NCI-H128 (cell line): Measurements from ENCODE around the gene FAM53A.

ENCODE experiments used
- DNase-seq: peaks from one replicate; lab custom pipeline; 2025; ENCODE audit not compliant: unreplicated experiment; lab: John Stamatoyannopoulos, UW

FAM53A gene

DNA sequence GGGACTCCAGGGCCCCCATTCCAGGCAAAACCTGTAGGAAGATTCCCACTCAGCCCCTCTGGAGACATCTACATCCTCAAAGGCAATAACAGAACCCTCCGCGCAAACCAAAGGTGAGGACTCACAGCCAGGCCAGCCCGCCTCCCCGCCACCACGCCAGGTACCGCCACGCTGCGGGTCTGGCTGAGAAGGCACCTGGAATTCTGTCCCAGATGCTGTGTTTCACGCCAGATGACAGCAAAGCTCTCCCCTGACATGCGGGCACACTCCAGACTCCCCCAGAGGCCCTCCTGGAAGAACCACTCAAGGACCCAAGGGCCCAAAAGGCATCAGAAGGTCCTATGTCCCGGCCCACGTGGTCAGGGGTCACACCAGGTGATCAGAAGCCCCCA lies 59.6 kb downstream of the FAM53A start:
- DNase-seq = no peak

DNA sequence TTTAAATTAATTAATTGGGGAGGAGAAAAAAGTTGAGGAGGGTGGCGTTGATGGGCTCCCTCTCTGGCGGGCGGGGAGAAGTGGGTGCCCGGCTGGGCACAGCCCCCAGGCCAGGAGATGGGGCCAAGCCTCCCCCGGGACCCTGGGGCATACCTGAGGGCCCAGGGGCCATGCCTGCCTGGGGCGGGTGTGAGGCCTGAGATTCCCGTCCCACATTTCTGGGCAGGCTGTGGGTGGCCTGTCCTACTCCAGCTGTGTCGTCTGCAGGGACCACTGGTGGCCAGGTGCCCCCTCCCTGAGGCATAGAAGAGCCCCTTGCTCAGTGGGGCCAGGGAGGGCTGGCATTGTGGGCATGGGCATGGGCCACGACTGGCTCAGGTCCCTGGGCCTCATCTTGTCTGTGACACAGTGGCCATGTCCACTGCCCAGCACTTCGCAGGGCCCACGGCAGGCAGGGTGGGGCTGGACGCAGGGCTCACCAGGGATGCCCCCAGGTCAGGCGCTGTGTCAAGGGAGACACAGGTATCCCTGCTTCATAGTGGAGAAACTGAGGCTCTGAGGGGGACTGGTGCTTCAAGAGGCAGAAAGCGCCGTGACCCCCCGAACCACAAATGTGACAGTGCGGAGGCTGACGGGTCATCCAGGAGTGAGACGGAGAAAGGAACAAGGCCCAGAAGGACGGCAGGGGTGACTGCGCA lies 60.1 kb downstream of the FAM53A start:
- no peak for DNase-seq

- DNase-seq = no peak
Observed at GRCh38 chr4:1623400-1623799, 60.7 kb downstream of the FAM53A start.

DNA sequence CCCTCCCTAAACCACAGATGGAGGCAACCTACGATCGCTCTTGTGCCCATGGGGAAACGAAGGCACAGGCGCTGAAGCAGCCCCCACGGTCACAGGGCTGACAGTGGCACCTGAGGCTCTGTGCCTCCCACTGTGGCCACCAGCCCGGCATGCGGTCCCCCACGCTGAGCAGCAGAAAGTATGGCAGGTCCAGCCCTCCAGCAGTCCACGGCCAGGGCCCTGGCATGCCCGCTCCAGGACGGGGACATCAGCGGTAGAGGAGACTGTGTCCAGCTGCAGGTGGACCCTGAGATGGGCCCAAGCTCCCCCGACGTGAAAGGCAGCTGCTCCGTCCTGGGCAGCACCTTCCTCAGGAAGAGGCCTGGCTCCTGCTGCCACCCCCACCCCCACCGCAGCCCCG lies 61.2 kb downstream of the FAM53A start:
- DNase-seq = no peak

DNA sequence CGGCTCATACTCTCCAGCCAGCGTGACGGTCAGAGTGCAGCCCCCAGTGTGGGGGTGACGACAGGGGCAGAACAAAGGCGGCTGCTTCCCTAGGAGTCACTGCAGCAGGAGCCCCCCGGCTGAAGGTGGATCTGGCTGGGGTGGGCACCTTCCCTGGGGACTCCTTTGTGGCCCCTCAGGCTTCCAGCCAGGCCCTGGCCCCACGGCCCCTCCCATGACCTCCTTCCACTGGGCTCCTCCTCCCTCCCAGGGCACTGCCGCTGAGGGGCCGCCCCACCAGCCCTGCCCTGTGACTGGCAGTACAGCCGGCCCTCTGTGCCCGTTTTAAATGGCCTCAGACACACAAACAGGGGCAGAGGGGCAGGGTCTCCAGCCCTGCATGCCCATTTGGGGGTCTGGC lies 61.9 kb downstream of the FAM53A start:
- DNase-seq = no peak

GRCh38 chr4:1621526-1621925 lies 62.6 kb downstream of the FAM53A start:
- DNase-seq = no peak

GRCh38 chr4:1619151-1619672 lies 64.9 kb downstream of the FAM53A start:
- DNase-seq = no peak

GRCh38 chr4:1618438-1618837 lies 65.7 kb downstream of the FAM53A start:
- DNase-seq = no peak

- DNase-seq = no peak
Observed at GRCh38 chr4:1616557-1616930, 67.6 kb downstream of the FAM53A start.

DNA sequence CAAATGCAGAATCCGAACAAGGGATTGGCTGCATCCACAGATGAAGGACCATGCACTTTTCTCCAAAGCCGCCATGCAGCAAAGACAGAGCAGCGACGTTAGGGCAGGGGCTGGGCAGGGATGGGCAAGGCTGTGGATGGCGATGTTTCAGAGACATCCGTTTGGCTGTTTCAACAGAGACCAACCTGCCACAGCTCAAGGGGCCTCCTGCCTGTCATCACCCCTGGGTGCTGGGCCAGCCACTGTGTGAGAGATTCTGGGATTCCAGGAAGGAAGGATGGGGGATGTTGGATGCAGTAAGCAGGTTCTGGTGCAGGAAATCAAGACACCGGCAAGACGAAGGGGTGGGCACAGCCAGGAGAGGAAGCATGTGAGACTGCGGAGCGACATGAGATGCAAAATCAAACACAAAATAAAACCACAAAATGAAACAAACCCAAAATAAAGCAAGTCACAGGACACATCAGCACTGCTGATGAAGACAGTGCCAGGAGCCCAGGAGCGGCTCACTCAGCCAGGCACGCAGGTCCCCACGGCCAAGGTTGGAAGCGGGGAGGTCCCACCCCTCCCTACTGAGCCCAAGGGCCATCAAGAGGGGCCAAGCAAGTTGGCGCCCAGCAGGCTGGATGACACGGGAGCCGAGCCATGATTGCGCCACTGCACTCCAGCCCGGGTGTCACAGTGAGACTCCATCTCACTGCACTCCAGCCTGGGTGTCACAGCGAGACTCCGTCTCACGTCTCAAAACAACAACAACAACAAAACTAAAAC lies 68.1 kb downstream of the FAM53A start:
- DNase-seq = no peak

- no peak for DNase-seq
Observed at GRCh38 chr4:1614854-1615595, 69.1 kb downstream of the FAM53A start.

DNA sequence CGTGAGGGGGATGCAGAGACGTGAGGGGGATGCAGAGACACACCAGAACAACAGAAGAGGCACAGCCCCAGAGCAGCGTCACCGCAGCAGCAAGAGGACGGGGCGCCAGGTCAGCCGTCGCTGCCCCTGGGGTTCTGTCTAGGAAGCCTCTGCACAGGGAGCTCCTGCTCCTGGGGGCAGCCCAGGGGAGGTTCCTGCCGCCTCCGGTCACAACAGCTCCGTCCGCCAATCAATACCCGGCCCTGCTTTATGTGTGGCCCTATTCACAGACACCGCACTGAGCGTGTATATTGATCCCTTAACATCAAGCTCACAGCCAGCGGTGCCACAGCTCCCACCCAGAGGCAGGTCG lies 69.6 kb downstream of the FAM53A start:
- DNase-seq = no peak

- no peak for DNase-seq
Observed at GRCh38 chr4:1614049-1614448, 70.1 kb downstream of the FAM53A start.

DNA sequence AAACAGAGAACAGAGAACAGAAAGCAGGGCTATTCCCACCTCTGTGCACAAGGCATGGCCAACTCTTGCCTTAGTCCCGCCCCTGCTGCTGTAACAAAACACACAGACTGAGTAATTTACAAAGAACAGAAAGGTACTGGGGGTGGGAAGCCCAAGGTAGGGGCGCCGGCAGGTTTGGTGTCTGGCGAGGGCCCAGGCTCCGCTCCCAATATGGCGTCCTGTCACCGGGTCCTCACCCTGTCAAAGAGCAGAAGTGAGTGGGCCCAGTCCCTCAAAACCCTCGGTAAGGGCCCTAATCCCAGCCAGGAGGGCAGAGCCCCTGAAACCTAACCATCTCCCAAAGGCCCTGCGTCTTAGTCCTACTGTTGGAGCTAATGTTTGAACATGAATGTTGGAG lies 71.0 kb downstream of the FAM53A start:
- no peak for DNase-seq

- DNase-seq = no peak
Observed at GRCh38 chr4:1612278-1613098, 71.6 kb downstream of the FAM53A start.

DNA sequence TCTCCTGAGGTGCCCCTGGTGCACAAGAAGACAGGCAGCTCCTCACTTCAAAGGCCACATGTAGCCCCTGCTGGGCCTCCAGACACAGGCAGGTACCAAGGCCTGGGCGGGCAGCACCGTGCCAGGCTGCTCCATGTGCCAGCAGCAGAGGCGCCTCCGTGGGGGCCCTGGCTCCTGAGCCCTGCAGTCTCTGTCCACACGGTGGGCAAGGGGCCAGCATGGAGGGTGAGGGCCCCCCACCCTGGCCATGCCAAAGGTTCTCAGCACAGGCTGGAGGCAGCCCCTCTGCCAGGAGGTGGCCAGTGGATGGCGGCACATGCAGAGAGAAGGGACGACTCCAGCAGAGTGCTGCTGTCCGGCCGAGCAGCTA lies 72.6 kb downstream of the FAM53A start:
- DNase-seq = no peak

DNA sequence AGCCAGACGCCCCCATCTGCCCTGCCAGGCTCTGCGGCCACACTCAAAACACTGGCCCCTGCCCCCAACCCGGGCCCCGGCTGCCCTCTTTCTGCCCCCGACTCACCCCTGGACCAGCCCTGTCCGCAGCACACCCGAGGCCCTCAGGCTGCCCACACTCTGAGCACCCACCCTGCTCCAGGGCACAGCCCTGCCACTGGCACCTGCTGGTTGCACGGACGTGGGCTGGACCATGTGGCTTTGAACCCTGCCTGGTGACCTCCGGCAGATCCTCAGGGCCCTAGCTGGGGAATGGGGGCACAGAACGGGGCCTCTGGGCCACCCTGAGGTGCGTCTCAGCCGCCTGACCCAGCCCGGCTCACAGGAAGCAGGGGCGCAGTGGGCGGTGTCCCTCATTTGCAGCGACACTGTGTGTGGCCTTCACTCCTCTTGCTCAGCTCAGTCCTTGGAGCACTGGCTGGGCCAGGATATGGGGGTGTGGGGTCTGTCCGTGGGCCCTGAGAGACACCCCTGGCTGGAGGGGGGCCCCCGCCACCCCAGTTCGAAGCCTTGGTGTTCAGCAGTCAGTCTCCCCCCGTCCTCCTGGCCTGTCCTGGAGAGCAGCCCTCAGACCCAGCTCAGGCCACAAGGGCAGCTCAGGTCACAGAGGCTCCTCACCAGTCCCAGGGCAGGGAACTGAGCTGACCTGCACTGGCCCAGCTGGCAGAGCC lies 73.2 kb downstream of the FAM53A start:
- DNase-seq = no peak

- no peak for DNase-seq
Observed at GRCh38 chr4:1609901-1610790, 74.0 kb downstream of the FAM53A start.

GRCh38 chr4:1608821-1609500 lies 75.2 kb downstream of the FAM53A start:
- no peak for DNase-seq
